ENCODE data around the gene CTIF.

DNA sequence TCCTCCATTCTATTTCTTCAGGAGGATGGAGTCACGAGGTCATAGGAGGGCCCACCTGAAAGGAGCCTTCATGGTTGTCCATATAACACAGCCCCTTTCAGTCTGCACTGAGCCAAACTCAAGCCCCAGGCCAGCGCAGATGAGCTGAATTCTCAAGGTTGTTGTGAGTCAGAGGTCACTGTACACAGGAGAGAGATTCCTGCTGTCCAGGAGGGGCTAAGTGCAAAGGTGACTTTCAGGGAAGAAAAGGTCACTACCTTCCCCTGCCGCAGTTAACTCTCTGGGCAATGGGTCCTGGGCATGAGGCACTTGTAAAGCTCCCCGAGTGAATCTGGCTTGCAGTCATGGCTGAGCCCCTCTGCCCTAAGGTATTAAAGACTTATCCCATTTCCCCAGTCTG, 150.7 kb downstream of the CTIF start:
- TF ChIP-seq POLR2A (IDR thresholded peaks at IDR 0.05) (no peak), EP300 (IDR thresholded peaks at IDR 0.05) (no peak)
- TF ChIP-seq, protein P1, sequence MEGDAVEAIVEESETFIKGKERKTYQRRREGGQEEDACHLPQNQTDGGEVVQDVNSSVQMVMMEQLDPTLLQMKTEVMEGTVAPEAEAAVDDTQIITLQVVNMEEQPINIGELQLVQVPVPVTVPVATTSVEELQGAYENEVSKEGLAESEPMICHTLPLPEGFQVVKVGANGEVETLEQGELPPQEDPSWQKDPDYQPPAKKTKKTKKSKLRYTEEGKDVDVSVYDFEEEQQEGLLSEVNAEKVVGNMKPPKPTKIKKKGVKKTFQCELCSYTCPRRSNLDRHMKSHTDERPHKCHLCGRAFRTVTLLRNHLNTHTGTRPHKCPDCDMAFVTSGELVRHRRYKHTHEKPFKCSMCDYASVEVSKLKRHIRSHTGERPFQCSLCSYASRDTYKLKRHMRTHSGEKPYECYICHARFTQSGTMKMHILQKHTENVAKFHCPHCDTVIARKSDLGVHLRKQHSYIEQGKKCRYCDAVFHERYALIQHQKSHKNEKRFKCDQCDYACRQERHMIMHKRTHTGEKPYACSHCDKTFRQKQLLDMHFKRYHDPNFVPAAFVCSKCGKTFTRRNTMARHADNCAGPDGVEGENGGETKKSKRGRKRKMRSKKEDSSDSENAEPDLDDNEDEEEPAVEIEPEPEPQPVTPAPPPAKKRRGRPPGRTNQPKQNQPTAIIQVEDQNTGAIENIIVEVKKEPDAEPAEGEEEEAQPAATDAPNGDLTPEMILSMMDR (IDR thresholded peaks at IDR 0.05): no peak
